ENCODE data around the gene SYNDIG1. TPM values are rescaled to one million over a fixed set of nuclear protein-coding genes. Genes with fewer than 3 reads are reported as not detected.
A peak's percentile ranks its signal among the peaks of the same experiment; 100 is the strongest.

The SYNDIG1 gene
- total RNA-seq, 1 donor from 2014 or later, result 13.7 TPM

DNA sequence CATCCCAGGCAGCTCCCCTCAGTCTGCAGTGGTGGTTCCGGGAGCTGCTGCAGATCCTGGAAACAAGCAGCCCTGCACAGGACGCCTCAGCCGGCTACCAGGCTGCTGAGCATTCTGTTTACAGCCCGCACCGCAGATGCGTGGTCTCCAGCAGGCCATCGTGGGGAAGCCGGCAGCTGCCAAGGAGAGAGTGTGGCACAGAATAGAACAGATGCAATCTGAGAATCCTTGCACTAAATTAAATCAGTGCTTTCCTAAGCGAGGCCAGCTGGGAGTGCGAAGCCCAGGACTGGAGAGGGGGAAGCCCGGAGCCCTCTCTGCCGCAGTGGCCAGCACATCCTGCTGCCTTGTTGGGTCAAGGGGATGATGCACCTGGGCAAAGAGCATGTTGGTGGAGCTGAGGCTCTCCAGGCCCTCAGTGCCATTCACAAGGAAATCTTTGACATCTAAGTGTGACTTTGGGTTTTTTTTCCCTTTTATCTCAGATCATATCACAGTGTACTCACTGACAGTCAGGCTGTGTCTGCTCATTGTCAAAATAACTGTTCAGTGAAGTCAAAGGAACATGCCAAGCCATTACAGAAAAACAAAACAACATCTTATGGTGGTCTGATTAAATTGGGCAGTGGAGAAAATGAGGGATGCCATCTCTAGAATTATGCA is 118.1 kb downstream of the SYNDIG1 start:
- no peaks in the 10 kb centered on the region for H3K9me3 ChIP-seq
- TF ChIP-seq, protein P1, sequence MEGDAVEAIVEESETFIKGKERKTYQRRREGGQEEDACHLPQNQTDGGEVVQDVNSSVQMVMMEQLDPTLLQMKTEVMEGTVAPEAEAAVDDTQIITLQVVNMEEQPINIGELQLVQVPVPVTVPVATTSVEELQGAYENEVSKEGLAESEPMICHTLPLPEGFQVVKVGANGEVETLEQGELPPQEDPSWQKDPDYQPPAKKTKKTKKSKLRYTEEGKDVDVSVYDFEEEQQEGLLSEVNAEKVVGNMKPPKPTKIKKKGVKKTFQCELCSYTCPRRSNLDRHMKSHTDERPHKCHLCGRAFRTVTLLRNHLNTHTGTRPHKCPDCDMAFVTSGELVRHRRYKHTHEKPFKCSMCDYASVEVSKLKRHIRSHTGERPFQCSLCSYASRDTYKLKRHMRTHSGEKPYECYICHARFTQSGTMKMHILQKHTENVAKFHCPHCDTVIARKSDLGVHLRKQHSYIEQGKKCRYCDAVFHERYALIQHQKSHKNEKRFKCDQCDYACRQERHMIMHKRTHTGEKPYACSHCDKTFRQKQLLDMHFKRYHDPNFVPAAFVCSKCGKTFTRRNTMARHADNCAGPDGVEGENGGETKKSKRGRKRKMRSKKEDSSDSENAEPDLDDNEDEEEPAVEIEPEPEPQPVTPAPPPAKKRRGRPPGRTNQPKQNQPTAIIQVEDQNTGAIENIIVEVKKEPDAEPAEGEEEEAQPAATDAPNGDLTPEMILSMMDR (IDR thresholded peaks at IDR 0.05), result no peak
- no peak overlapping the region for H3K4me3 ChIP-seq
- H3K36me3 ChIP-seq, result no peaks in the 10 kb centered on the region
- no peaks in the 10 kb centered on the region for H3K4me1 ChIP-seq
- intact Hi-C loops (cut with DNase I), result no loop called here
- H3K27me3 ChIP-seq, result no peaks in the 10 kb centered on the region
- H3K27ac ChIP-seq, result no peak overlapping the region
- peak in 1 of 2 donors; percentile 22 for DNase-seq (ENCODE audit: low spot score in 2 of 2)

DNA sequence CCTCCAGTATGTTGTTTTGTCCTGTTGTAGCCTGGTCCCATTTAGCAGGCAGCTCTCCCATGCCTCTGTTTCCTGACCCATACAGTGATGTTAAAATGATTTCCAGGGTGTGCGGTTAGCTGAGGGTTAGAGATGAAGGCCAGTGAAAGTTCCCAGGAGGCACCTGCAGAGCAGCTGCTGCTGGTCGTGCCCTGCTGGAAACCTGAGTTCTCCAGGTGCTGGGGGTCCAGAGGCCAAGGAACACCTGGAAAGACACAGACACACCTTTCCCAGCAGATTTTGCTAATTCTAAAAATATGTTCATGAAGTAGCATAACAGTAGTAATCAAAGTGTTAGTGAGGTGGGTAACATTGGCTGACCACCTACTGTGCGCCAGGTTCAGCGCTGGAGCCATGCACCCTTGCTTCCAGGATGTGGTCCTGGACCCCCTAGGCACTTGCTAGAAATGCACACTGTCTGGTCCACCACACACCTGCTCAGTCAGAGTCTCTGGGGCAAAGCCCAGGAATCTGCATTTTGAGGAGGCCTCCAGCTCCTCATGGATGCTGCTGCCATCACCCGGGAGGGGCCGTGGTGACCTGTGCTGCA is 118.7 kb downstream of the SYNDIG1 start:
- H3K27ac ChIP-seq, result no peak overlapping the region
- DNase-seq (ENCODE audit: low spot score in 2 of 2), result peak in 1 of 2 donors; percentile 9
- intact Hi-C loops (cut with DNase I), result no loop called here
- no peaks in the 10 kb centered on the region for H3K4me1 ChIP-seq
- no peaks in the 10 kb centered on the region for H3K27me3 ChIP-seq
- H3K9me3 ChIP-seq, result no peaks in the 10 kb centered on the region
- TF ChIP-seq, protein P1 (IDR thresholded peaks at IDR 0.05), result no peak
- no peak overlapping the region for H3K4me3 ChIP-seq
- no peaks in the 10 kb centered on the region for H3K36me3 ChIP-seq

DNA sequence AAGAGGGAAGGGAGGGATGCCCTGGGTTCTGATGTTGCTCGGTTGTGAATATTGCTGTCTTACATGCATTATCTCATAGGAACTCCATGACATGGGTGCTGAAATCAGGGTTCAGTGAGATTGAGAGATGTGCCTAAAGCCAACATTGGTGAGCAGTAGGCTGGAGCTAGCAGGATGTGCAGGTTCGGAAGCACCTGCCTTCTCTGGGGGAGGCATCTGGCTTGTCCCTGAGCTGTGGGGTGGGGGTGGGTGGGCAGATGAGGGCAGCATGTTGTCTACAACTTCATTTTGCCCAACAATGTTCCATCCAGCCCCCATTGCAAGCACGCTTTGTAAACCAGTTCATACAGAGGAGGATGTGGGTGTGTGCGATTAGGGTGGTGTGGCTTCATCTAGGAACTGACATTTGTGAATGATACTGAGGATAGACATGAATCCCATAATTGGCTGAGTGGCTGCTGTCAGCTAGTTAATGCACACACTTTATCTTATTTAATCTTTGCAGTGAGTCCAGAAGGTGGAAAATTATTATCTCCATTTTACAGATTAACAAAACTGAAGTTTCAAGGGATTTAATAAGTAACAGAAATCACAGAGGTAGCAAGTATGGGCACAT is 119.4 kb downstream of the SYNDIG1 start:
- Histone ChIP-seq H3K4me3 (no peak overlapping the region), H3K9me3 (no peaks in the 10 kb centered on the region), H3K27me3 (no peaks in the 10 kb centered on the region), H3K36me3 (no peaks in the 10 kb centered on the region), H3K4me1 (no peaks in the 10 kb centered on the region), H3K27ac (no peak overlapping the region)
- TF ChIP-seq, protein P1 (IDR thresholded peaks at IDR 0.05), result no peak
- DNase-seq (ENCODE audit: low spot score in 2 of 2), result peak in 1 of 2 donors; percentile 12
- intact Hi-C loops (cut with DNase I), result no loop called here

DNA sequence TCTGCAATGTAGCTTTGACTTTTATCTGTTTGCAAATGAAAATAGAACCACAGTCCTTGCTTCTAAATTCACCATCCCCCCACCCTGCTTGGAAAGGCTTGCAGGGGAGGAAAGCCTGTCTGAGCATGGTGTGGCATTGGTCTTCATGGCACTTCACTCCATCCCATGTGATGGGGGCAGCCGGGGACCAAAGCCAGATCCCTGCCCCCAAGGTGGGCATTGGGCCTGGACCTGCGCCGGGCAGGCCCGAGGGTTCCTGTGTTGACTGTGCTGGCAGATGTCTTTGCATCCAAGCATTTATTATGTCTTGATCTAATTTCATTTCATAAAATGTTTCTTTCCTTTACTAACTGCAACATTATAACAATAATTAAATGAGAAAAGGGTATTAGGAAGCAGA is 120.0 kb downstream of the SYNDIG1 start:
- no peaks in the 10 kb centered on the region for H3K4me1 ChIP-seq
- H3K9me3 ChIP-seq, result no peaks in the 10 kb centered on the region
- no peaks in the 10 kb centered on the region for H3K27me3 ChIP-seq
- intact Hi-C loops (cut with DNase I), result no loop called here
- no peak overlapping the region for H3K4me3 ChIP-seq
- no peaks in the 10 kb centered on the region for H3K36me3 ChIP-seq
- H3K27ac ChIP-seq, result no peak overlapping the region
- TF ChIP-seq, protein P1 (IDR thresholded peaks at IDR 0.05), result no peak
- peak in 1 of 2 donors; percentile 24 for DNase-seq (ENCODE audit: low spot score in 2 of 2)

DNA sequence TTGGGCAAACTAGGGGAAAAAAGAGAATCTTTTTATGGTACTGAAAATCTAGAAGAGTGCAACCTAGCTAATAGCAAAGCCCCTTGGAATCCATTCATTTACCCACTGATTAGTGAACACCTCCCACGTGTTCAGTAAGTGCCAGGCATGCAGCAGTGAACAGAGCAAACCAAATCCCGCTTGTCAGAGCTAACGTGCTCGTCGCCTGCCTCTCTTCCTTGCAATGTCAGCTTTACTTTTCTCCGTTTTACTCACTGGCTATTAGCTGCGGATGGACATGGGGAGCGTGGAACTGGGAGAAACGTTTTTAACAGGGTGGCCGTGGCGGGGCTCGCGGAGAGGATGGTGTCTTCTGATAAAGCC is 120.4 kb downstream of the SYNDIG1 start:
- DNase-seq (ENCODE audit: low spot score in 2 of 2), result no peak
- intact Hi-C loops (cut with DNase I), result no loop called here
- TF ChIP-seq, protein P1 (IDR thresholded peaks at IDR 0.05), result no peak

More for the DNA sequence above, 120.4 kb downstream of the SYNDIG1 start:
- Histone ChIP-seq H3K9me3 (no peaks in the 10 kb centered on the region), H3K27me3 (no peaks in the 10 kb centered on the region), H3K36me3 (no peaks in the 10 kb centered on the region), H3K4me1 (no peaks in the 10 kb centered on the region), H3K27ac (no peak overlapping the region), H3K4me3 (no peak overlapping the region)

All from ascending aorta (tissue), 2 donors.